Measurements from ENCODE around the gene PPP6R2.

Gene PPP6R2

GRCh38 chr22:50443197-50443596 is 100.1 kb downstream of the PPP6R2 start:
- Histone ChIP-seq H3K4me3 (no peak overlapping the region), H3K27ac (no peak overlapping the region)
- no peak for TF ChIP-seq CTCF (IDR thresholded peaks at IDR 0.05)
- DNase-seq (ENCODE audit: low spot score), result no peak

- no peak for TF ChIP-seq CTCF (IDR thresholded peaks at IDR 0.05)
- peak overlapping the region in 1 of 2 donors; percentile 44 for H3K27ac ChIP-seq
- DNase-seq (ENCODE audit: low spot score), result no peak
These were observed 100.9 kb downstream of the PPP6R2 start for GRCh38 chr22:50443801-50444625.

DNA sequence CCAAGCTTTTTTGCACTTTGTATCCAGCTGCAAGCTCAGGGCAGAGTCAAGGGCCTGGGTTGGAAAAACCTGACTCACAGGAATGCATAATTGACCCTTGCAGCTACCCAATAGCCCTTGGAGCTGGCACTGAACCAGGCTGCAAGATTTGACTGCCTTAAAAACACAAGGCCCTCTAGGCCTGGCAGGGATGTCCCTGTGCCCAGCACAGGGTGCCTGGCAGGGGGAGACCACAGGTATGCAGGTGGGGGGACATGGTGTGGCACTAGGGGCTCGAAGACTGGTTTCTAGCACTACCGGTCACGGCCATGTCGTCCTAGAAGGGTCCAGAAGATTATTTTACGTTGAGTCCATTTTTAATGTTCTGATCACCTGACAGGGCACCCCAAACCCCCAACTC is 101.5 kb downstream of the PPP6R2 start:
- no peak for DNase-seq (ENCODE audit: low spot score)
- Histone ChIP-seq H3K27ac (peak overlapping the region in 1 of 2 donors; percentile 53), H3K4me3 (no peak overlapping the region)
- no peak for TF ChIP-seq CTCF (IDR thresholded peaks at IDR 0.05)

More at GRCh38 chr22:50443801-50444625, 100.9 kb downstream of the PPP6R2 start:
- no peak overlapping the region for H3K4me3 ChIP-seq

GRCh38 chr22:50445071-50445879 is 102.1 kb downstream of the PPP6R2 start:
- Histone ChIP-seq H3K4me3 (no peak overlapping the region), H3K27ac (peak overlapping the region in 1 of 2 donors; percentile 53)
- DNase-seq (ENCODE audit: low spot score), result no peak
- no peak for TF ChIP-seq CTCF (IDR thresholded peaks at IDR 0.05)

GRCh38 chr22:50445880-50446707 is 103.0 kb downstream of the PPP6R2 start:
- Histone ChIP-seq H3K4me3 (no peak overlapping the region), H3K27ac (peak overlapping the region in 1 of 2 donors; percentile 53)
- DNase-seq (ENCODE audit: low spot score), result no peak
- TF ChIP-seq CTCF (IDR thresholded peaks at IDR 0.05), result no peak

- H3K4me3 ChIP-seq, result no peak overlapping the region
- no peak for DNase-seq (ENCODE audit: low spot score)
- no peak overlapping the region for H3K27ac ChIP-seq
- TF ChIP-seq CTCF (IDR thresholded peaks at IDR 0.05), result no peak
These were observed 103.8 kb downstream of the PPP6R2 start for GRCh38 chr22:50446708-50447575.

All from coronary artery (tissue), 2 donors.